MM.1S (cell line): ENCODE data around the gene CYB5D1.

Source experiments
- CTCF ChIP-seq: fragments of 300-600 bp; sonication (generic); IDR thresholded peaks from 2 replicates; pipeline ENCODE4 v1.5.1; 2016; ENCODE audit warnings: antibody characterized with exemption, low read length, mixed read lengths
- EZH2 ChIP-seq: fragments of 300-600 bp; sonication (generic); optimal IDR thresholded peaks from 2 replicates; pipeline ENCODE3; 2017; ENCODE audit warnings: low read depth, mild to moderate bottlenecking, antibody characterized with exemption, low read length, mixed read lengths

- TF ChIP-seq CTCF: peak; percentile 23
- no peak for TF ChIP-seq EZH2
Measured at GRCh38 chr17:7825206-7825990, 32.4 kb upstream of the CYB5D1 start.
